Stimulated activated CD8-positive, alpha-beta memory T cell treated with anti-CD3 and anti-CD28 coated beads, Interleukin-15, amount 100 ng/mL, for 4 hours (primary cell): ENCODE measurements around the gene SFXN5.

Experiments
- DNase-seq, 2 donors: peaks; one replicate each; pipeline ENCODE4 v3.0.0-alpha.2; 2020; ENCODE audit warnings: low read depth in 2 of 2

Gene SFXN5

DNA sequence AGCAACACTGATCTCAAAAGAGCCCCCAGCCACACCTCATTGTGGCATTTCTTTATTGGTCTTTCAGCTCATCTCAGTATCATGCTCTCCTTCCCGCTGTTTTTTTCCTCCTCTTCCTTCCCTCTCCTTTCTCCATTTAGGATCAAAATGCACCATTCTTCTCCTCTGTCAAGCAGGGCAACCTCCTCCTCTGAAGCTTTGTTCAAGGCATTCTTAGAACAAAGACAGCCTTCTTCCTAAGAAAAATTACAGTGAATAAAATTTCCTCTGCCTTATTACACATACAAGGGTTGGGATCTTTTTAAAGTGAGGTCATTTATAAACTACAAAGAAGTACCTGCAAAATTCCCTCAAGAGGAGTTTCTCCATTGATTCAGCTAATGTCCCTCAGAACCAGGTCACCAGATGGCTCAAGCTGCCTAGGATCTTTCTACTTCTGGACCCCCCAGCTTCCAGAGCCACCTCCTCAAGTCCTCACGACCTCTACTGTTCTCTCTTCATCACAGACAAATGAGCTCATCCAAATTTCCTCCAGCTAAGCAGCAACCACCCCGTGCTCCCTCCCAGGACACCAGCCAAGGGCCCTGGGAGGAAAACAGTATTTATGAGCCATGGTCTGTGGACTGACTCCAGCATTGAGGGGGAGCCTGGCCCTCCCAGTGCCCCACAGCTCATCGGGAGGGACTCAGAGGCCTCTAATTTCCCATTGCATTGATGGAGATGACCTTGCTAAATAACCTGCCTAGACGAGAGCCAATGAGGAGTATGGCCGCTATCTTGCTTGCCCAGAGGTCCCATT lies 18.0 kb downstream of the SFXN5 start:
- no peak for DNase-seq

DNA sequence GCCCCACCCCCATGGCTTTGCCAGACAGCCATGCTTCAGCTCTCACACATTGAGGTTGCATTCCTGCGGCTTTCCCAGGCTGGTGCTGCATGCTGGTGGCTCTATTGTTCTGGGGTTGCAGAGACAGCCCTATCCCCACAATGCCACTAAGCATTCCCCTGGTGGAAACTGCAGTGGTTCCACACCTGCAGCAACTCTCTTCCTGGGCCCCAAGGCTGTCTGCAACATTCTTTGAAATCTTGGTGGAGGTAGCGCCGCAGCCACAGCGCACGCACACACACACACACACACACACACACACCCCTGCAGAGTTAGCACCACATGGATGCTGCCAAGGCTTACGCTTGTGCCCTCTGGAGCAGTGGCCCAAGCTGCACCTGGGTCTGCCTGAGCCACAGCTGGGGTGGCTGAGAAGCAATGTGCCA lies 21.4 kb downstream of the SFXN5 start:
- DNase-seq: no peak

- no peak for DNase-seq
These were observed 27.3 kb downstream of the SFXN5 start for GRCh38 chr2:73043929-73044832.

- DNase-seq: no peak
These were observed 28.2 kb downstream of the SFXN5 start for GRCh38 chr2:73043276-73043675.

- DNase-seq: no peak
These were observed 33.4 kb downstream of the SFXN5 start for GRCh38 chr2:73037947-73038585.

- DNase-seq: no peak
These were observed 34.7 kb downstream of the SFXN5 start for GRCh38 chr2:73036766-73037165.

DNA sequence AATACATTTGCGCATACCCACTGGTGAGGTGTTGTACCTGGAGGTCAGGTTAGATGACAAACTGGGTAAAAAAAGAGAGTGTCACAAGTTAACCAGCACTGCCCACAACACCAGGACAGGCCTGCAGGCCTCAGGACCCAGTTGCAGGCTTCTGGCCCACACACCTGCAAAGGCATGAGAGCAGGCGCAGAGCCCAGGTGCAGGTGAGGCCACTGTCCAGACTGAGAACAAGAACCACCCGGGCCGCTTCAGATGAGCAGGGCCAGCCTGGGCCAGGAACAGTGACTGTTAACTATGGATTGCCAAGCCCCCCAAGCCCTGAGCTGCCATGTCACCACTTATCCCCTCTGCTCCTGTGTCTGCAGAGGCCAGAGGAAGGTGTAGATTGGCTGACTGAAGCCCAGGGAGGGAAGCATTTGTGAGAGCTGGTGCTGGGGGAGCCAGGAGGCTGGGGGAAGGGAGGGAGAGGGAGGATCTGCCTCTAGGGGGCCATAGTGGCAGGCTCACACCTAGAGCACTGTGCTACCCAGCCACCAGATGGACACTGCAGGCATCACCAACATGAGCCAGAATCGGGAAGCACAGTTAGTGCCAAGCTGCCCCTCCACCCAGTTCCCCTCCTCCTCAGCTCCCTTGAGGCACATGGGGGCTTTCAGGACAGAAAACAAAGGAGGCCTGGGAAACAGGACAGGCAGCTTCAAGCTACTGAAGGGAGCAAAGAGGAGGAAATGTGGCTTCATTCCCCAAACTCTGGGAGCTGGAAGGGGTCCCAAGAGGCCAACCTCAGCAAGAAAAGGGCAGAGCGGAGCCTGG lies 35.4 kb downstream of the SFXN5 start:
- no peak for DNase-seq

GRCh38 chr2:73034661-73035375 lies 36.7 kb downstream of the SFXN5 start:
- no peak for DNase-seq

GRCh38 chr2:73033766-73034381 lies 37.6 kb downstream of the SFXN5 start:
- no peak for DNase-seq

- no peak for DNase-seq
These were observed 38.3 kb downstream of the SFXN5 start for GRCh38 chr2:73033142-73033765.

- no peak for DNase-seq
These were observed 38.8 kb downstream of the SFXN5 start for GRCh38 chr2:73032702-73033097.

DNA sequence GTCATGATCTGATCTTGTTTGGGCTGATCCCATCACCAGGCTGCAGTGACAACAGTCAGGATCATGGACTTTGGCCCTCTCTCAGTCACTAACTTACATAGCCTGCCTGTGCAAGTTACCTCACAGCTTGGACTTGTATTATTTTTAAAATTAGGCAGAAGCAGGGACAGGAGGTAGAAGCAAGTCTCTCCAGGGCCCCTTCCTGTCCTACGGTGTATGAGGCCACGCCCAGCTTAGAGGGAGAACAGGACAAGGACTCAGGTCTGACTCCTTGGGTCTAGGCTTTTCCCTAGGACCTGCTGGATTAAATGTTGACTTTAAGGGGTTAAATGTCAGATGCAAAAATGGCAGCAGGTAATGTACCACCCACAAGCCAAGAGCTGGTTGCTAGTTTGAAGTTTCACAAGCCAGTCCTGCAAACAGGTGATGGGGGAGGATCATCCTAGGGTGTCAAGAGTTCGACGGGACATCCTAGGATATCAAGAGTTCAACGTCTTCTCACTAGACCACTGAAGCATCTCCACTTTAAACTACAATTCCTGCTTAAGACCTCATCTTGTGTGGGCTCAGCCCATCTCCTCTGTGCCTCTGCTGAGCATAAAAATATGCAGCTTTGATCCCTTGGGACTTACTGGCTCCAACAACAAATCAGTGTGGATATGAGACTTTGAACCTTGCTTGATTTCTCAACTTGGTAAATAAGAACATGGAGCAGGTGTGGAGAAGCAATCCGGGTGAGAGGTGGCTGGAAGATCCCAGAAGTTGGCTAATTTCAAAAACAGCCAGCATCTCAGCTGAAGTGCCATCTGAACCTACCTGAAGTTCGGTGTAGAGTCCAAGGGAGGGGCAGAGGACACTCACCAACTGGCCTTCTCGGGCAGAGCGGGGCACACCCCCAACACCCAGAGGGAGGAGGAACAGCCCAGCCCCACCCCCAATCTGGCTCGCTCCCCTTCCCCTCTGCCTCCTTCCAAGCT lies 39.5 kb downstream of the SFXN5 start:
- no peak for DNase-seq

- no peak for DNase-seq
These were observed 40.3 kb downstream of the SFXN5 start for GRCh38 chr2:73031095-73031678.

- no peak for DNase-seq
These were observed 42.7 kb downstream of the SFXN5 start for GRCh38 chr2:73028841-73029240.

- DNase-seq: no peak
These were observed 44.2 kb downstream of the SFXN5 start for GRCh38 chr2:73027340-73027739.

GRCh38 chr2:73023497-73023896 lies 48.0 kb downstream of the SFXN5 start:
- no peak for DNase-seq

DNA sequence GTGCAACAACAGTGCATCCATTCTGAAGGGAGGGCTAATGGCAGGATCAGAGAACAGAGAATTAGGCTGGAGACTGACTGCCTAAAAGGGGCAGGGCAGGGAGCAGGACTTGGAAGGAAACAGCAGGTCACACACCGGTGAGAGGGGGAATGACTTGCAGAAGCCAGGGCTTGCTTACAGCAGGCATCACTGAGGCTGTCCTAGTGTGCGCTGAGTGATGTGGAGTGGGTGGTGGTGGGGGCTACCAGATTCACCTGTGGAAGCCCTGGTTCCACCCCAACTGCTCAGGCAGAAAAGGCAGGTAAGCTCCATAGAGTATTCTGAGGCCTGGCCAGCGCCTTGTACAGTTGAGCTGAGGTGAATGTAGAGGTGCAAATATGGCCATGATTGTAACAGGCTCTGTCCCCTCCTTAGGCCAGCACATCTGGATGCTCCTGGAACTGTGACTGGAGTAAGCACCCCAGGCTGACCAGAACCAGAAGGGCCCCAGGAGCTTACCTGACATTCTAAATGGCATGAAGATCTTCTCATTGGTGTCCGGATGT lies 49.4 kb downstream of the SFXN5 start:
- DNase-seq: no peak

GRCh38 chr2:73021371-73022010 lies 50.0 kb downstream of the SFXN5 start:
- no peak for DNase-seq
